Measurements from ENCODE around the gene ZNF213.

ZNF213 gene

GRCh38 chr16:3123986-3124886 is 10.6 kb upstream of the ZNF213 start:
- no CpG with 5 or more reads among the region's 72 CpGs for WGBS (ENCODE audit: extremely low coverage, insufficient coverage, insufficient read length)
- Histone ChIP-seq H2AFZ (ENCODE audit: insufficient read depth, low read length, poor library complexity) (peak overlapping the region; percentile 66), H3K36me3 (ENCODE audit: control insufficient read depth in 1 of 2, insufficient read depth in 2 of 2, low read length in 2 of 2) (peaks cover 28 to 35% of the 10 kb centered on the region in 2 experiments)

DNA sequence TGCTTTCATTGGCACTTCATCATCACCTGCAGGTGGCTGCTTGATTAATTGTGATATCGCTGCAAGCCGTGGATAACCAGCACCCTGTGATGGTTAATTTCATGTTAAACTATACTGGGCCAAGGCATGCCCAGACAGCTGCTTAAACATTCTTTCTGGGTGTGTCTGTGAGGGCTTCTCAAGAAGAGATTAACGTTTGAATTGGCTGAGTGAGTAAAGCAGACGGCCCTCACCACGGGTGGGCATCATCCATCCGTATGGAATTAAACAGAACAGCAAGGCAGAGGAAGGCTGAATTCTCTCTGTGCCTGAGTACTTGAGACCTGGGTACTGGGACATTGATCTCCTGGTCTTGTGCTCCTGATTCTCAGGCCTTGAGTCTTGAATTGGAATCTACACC is 7.1 kb upstream of the ZNF213 start:
- H2BK12ac ChIP-seq (ENCODE audit: low read length), result no peak overlapping the region
- no peak overlapping the region for H2AK5ac ChIP-seq (ENCODE audit: low read length)
- no peaks in the 10 kb centered on the region for H3K9me3 ChIP-seq (ENCODE audit: insufficient read depth, low read depth, low read length)
- DNase-seq, result no peak
- no peak overlapping the region for H3K4me2 ChIP-seq (ENCODE audit: low read length)
- H3K14ac ChIP-seq (ENCODE audit: low read length), result no peak overlapping the region
- no peak overlapping the region for H3K4ac ChIP-seq (ENCODE audit: low read depth, low read length)
- peaks cover 3 to 8% of the 10 kb centered on the region in 2 experiments for H3K4me1 ChIP-seq (ENCODE audit: control insufficient read depth in 1 of 2, insufficient read depth in 2 of 2, low read length in 2 of 2)
- H2BK5ac ChIP-seq (ENCODE audit: low read depth, low read length, poor library complexity), result no peak overlapping the region
- H3K79me1 ChIP-seq (ENCODE audit: low read length), result no peaks in the 10 kb centered on the region
- no peak overlapping the region for H3K23ac ChIP-seq (ENCODE audit: low read length)
- H3K27me3 ChIP-seq (ENCODE audit: insufficient read depth, low read length), result no peaks in the 10 kb centered on the region
- no peaks in the 10 kb centered on the region for H3K79me2 ChIP-seq (ENCODE audit: control insufficient read depth, insufficient read depth, low read length, poor library complexity)
- H3K9ac ChIP-seq (ENCODE audit: low read length), result no peak overlapping the region
- H2AFZ ChIP-seq (ENCODE audit: insufficient read depth, low read length, poor library complexity), result no peak overlapping the region
- H3K27ac ChIP-seq (ENCODE audit: low read depth, low read length), result no peak overlapping the region
- no peak overlapping the region for H4K8ac ChIP-seq (ENCODE audit: low read depth, low read length)
- H2BK120ac ChIP-seq (ENCODE audit: insufficient read depth, low read length, poor library complexity), result no peak overlapping the region
- no peak overlapping the region for H4K91ac ChIP-seq (ENCODE audit: low read depth, low read length)
- H3K36me3 ChIP-seq (ENCODE audit: control insufficient read depth in 1 of 2, insufficient read depth in 2 of 2, low read length in 2 of 2), result peaks cover 22 to 25% of the 10 kb centered on the region in 2 experiments
- H3K4me3 ChIP-seq (ENCODE audit: low read depth, low read length), result no peak overlapping the region
- H4K12ac ChIP-seq (ENCODE audit: low read depth, low read length), result no peak overlapping the region
- H3K18ac ChIP-seq (ENCODE audit: low read length), result no peak overlapping the region
- no CpG with 5 or more reads among the region's 6 CpGs for WGBS (ENCODE audit: extremely low coverage, insufficient coverage, insufficient read length)

More at GRCh38 chr16:3123986-3124886, 10.6 kb upstream of the ZNF213 start:
- Histone ChIP-seq H2AK5ac (ENCODE audit: low read length) (no peak overlapping the region), H3K27ac (ENCODE audit: low read depth, low read length) (peak overlapping the region; percentile 35), H3K9me3 (ENCODE audit: insufficient read depth, low read depth, low read length) (no peaks in the 10 kb centered on the region), H3K4me2 (ENCODE audit: low read length) (peak overlapping the region; percentile 91), H3K9ac (ENCODE audit: low read length) (peak overlapping the region; percentile 81), H4K91ac (ENCODE audit: low read depth, low read length) (peak overlapping the region; percentile 53), H2BK120ac (ENCODE audit: insufficient read depth, low read length, poor library complexity) (no peak overlapping the region), H3K27me3 (ENCODE audit: insufficient read depth, low read length) (no peaks in the 10 kb centered on the region), H3K23ac (ENCODE audit: low read length) (no peak overlapping the region), H4K8ac (ENCODE audit: low read depth, low read length) (peak overlapping the region; percentile 85), H3K79me2 (ENCODE audit: control insufficient read depth, insufficient read depth, low read length, poor library complexity) (no peaks in the 10 kb centered on the region), H3K4me3 (ENCODE audit: low read depth, low read length) (peak overlapping the region; percentile 80), H2BK5ac (ENCODE audit: low read depth, low read length, poor library complexity) (no peak overlapping the region), H3K14ac (ENCODE audit: low read length) (peak overlapping the region; percentile 47), H2BK12ac (ENCODE audit: low read length) (no peak overlapping the region), H3K79me1 (ENCODE audit: low read length) (no peaks in the 10 kb centered on the region), H3K4ac (ENCODE audit: low read depth, low read length) (no peak overlapping the region), H3K4me1 (ENCODE audit: control insufficient read depth in 1 of 2, insufficient read depth in 2 of 2, low read length in 2 of 2) (peaks cover 3 to 6% of the 10 kb centered on the region in 2 experiments), H3K18ac (ENCODE audit: low read length) (peak overlapping the region; percentile 14), H4K12ac (ENCODE audit: low read depth, low read length) (peak overlapping the region; percentile 27)
- DNase-seq, result peak; percentile 92 to 96

GRCh38 chr16:3129137-3130131 is 5.4 kb upstream of the ZNF213 start:
- Histone ChIP-seq H3K27ac (ENCODE audit: low read depth, low read length) (no peak overlapping the region), H3K9ac (ENCODE audit: low read length) (no peak overlapping the region)
- WGBS (ENCODE audit: extremely low coverage, insufficient coverage, insufficient read length), result no CpG with 5 or more reads among the region's 28 CpGs

DNA sequence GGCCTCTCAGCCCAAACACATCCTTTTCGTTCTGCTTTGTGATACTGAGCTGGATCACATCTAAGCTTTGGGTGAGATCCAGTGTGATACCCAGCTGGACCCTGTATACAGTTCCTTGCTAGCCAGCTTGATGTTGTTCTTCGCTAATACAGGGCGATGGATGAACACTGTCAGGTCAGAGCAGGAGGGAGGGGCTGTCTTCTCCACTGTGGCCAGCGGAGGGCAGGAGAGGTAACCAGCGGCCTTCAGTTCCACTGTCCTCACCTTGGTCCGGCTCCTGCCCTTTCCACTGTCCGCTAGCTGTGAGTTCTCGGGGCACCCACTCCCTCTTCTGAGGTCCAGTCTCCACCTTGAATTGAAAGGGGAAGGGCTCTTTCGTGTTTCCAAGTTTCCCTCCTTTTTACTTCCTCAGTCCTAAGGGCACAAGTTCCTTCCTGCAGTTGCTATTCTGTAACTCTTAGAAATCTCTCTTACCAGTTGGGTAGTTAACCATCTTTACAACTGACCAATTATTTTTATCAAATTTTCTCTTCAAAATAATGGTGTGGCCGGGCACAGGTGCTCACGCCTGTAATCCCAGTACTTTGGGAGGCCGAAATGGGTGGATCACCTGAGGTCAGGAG is 3.0 kb upstream of the ZNF213 start:
- Histone ChIP-seq H3K4ac (ENCODE audit: low read depth, low read length) (no peak overlapping the region), H3K23ac (ENCODE audit: low read length) (no peak overlapping the region), H3K4me1 (ENCODE audit: control insufficient read depth in 1 of 2, insufficient read depth in 2 of 2, low read length in 2 of 2) (peaks cover 0 to 6% of the 10 kb centered on the region in 2 experiments), H3K14ac (ENCODE audit: low read length) (no peak overlapping the region), H2BK120ac (ENCODE audit: insufficient read depth, low read length, poor library complexity) (no peak overlapping the region), H2AFZ (ENCODE audit: insufficient read depth, low read length, poor library complexity) (no peak overlapping the region), H3K27me3 (ENCODE audit: insufficient read depth, low read length) (no peaks in the 10 kb centered on the region), H3K18ac (ENCODE audit: low read length) (no peak overlapping the region), H2BK12ac (ENCODE audit: low read length) (no peak overlapping the region), H3K27ac (ENCODE audit: low read depth, low read length) (no peak overlapping the region), H3K9ac (ENCODE audit: low read length) (no peak overlapping the region), H3K36me3 (ENCODE audit: control insufficient read depth in 1 of 2, insufficient read depth in 2 of 2, low read length in 2 of 2) (peaks cover 22 to 23% of the 10 kb centered on the region in 2 experiments), H3K9me3 (ENCODE audit: insufficient read depth, low read depth, low read length) (no peaks in the 10 kb centered on the region), H4K91ac (ENCODE audit: low read depth, low read length) (no peak overlapping the region), H3K4me3 (ENCODE audit: low read depth, low read length) (no peak overlapping the region), H2AK5ac (ENCODE audit: low read length) (no peak overlapping the region), H4K12ac (ENCODE audit: low read depth, low read length) (no peak overlapping the region), H3K79me1 (ENCODE audit: low read length) (peaks cover 9% of the 10 kb centered on the region), H4K8ac (ENCODE audit: low read depth, low read length) (no peak overlapping the region), H2BK5ac (ENCODE audit: low read depth, low read length, poor library complexity) (no peak overlapping the region), H3K79me2 (ENCODE audit: control insufficient read depth, insufficient read depth, low read length, poor library complexity) (peaks cover 8% of the 10 kb centered on the region), H3K4me2 (ENCODE audit: low read length) (no peak overlapping the region)
- peak; percentile 60 for DNase-seq
- no CpG with 5 or more reads among the region's 12 CpGs for WGBS (ENCODE audit: extremely low coverage, insufficient coverage, insufficient read length)

More at GRCh38 chr16:3129137-3130131, 5.4 kb upstream of the ZNF213 start:
- H4K12ac ChIP-seq (ENCODE audit: low read depth, low read length), result peak overlapping the region; percentile 43
- DNase-seq, result peak; percentile 69 to 87
- H3K79me1 ChIP-seq (ENCODE audit: low read length), result peaks cover 3% of the 10 kb centered on the region
- H3K27me3 ChIP-seq (ENCODE audit: insufficient read depth, low read length), result no peaks in the 10 kb centered on the region
- no peak overlapping the region for H3K4ac ChIP-seq (ENCODE audit: low read depth, low read length)
- peak overlapping the region; percentile 25 for H4K8ac ChIP-seq (ENCODE audit: low read depth, low read length)
- H2AK5ac ChIP-seq (ENCODE audit: low read length), result no peak overlapping the region
- no peak overlapping the region for H3K18ac ChIP-seq (ENCODE audit: low read length)
- no peak overlapping the region for H2BK5ac ChIP-seq (ENCODE audit: low read depth, low read length, poor library complexity)
- H3K23ac ChIP-seq (ENCODE audit: low read length), result no peak overlapping the region
- peaks cover 22 to 25% of the 10 kb centered on the region in 2 experiments for H3K36me3 ChIP-seq (ENCODE audit: control insufficient read depth in 1 of 2, insufficient read depth in 2 of 2, low read length in 2 of 2)
- no peak overlapping the region for H3K14ac ChIP-seq (ENCODE audit: low read length)
- no peak overlapping the region for H2BK12ac ChIP-seq (ENCODE audit: low read length)
- H3K4me1 ChIP-seq (ENCODE audit: control insufficient read depth in 1 of 2, insufficient read depth in 2 of 2, low read length in 2 of 2), result peaks cover 0 to 6% of the 10 kb centered on the region in 2 experiments
- H3K9me3 ChIP-seq (ENCODE audit: insufficient read depth, low read depth, low read length), result no peaks in the 10 kb centered on the region
- no peak overlapping the region for H2BK120ac ChIP-seq (ENCODE audit: insufficient read depth, low read length, poor library complexity)
- H3K4me3 ChIP-seq (ENCODE audit: low read depth, low read length), result no peak overlapping the region
- H4K91ac ChIP-seq (ENCODE audit: low read depth, low read length), result no peak overlapping the region
- no peak overlapping the region for H2AFZ ChIP-seq (ENCODE audit: insufficient read depth, low read length, poor library complexity)
- H3K4me2 ChIP-seq (ENCODE audit: low read length), result peak overlapping the region; percentile 33
- H3K79me2 ChIP-seq (ENCODE audit: control insufficient read depth, insufficient read depth, low read length, poor library complexity), result peaks cover 4% of the 10 kb centered on the region

All from trophoblast cell (in vitro differentiated cells and primary cell).